Activated naive CD4-positive, alpha-beta T cell treated with anti-CD3 and anti-CD28 coated beads, Interleukin-2, amount 50 U/mL, for 72 hours (primary cell): ENCODE data around the gene NKPD1. TPM values are rescaled to one million over a fixed set of nuclear protein-coding genes. Genes with fewer than 3 reads are reported as not detected.
A peak's percentile ranks its signal among the peaks of the same experiment; 100 is the strongest.

Experiments
- ATAC-seq, 2 donors: fragments of 150-1000 bp; cut with Tn5 transposase; 2 replicates each; pipeline ENCODE4 v1.10.0; 2021; ENCODE audit warnings: mild to moderate bottlenecking in 2 of 2, moderate library complexity in 2 of 2
- DNase-seq, 2 donors: peaks; one replicate each; pipeline ENCODE4 v3.0.0; 2021 to 2022; ENCODE audit warnings: low spot score in 2 of 2
- H3K27ac Mint-ChIP-seq, 2 donors: one replicate each; pipeline ENCODE4 v1.8.0; 2022; ENCODE audit warnings: mild to moderate bottlenecking in 2 of 2, mixed read lengths in 2 of 2
- H3K36me3 Mint-ChIP-seq, 2 donors: one replicate each; pipeline ENCODE4 v1.8.0; 2022; ENCODE audit warnings: mixed read lengths in 2 of 2
- H3K9me3 Mint-ChIP-seq, 2 donors: one replicate each; pipeline ENCODE4 v1.8.0; 2022; ENCODE audit warnings: mixed read lengths in 2 of 2
- total RNA-seq, 2 donors: library from RNA; stranded (reverse); gene quantifications; one replicate each; pipeline ENCODE4 v1.2.3, GENCODE V29; 2022

The NKPD1 gene
- total RNA-seq, 2 donors from 2014 or later = 0.14 TPM; not detected in 1

DNA sequence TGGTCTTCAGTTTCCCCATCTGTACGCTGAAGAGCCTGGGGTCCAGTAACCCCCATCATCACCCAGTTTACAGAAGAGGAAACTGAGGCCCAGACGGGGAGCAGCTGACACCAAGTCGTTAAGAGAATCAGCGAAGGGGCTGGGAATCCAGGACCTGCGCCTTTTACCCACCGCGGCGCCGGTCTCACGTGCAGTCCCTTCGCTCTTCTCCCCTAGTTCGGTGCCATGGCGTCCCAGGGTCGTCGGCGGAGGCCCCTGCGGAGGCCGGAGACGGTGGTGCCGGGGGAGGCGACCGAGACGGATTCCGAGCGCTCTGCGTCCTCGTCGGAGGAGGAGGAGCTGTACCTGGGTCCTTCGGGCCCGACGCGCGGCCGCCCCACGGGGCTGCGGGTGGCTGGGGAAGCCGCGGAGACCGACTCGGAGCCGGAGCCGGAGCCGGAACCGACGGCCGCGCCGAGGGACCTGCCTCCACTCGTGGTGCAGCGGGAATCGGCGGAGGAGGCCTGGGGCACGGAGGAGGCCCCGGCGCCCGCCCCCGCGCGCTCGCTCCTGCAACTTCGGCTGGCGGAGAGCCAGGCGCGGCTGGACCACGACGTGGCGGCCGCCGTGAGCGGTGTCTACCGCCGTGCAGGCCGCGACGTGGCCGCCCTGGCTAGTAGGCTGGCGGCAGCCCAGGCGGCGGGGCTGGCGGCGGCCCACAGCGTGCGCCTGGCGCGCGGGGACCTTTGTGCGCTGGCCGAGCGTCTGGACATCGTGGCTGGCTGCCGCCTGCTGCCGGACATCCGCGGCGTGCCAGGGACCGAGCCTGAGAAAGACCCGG is 18.5 kb upstream of the NKPD1 start:
- ATAC-seq (no peak), DNase-seq (peak; percentile 52 to 68)
- Mint-ChIP-seq H3K36me3 (peaks cover 0 to 5% of the 10 kb centered on the region in 2 donors), H3K27ac (peak overlapping the region; percentile 89 to 96), H3K9me3 (no peaks in the 10 kb centered on the region)

DNA sequence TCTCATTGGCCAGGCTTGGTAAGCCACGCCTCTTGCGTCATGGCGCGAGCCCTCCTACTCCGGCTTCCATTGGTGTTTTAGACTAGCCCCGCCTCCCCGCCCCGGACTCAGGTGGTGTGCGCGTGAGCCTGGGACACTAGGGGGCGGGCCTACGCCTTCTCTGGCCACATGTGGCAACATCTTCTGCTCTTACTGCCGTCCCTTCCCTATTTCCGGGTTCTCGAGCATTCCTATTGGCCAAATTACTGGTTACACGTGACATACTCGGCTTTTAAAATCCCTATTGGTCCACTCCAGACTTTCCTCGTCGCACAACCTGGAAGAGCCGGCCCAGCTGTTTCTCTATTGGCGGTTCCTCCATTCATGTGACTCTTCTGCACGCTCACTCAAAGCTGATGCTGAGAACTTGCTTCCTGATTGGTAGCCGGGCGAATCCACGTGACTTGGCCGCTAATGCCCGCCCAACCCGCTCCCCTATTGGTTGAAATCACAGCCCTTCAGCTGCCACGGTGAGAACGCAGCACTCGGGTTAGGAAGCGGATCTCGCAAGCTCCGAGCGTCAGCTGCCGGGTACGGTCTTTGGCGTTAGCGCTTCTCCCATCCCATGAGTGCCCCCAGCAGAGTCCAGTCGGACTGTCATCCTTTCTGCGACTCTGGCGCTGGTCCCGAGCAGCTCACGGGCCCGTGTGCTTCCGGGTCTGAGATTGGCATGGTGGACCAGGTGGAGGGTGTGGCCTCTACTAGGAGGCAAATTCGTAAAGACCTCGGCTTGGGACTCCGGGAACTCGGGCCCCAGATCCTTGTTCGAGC is 17.7 kb upstream of the NKPD1 start, which contains the start of gene BLOC1S3:
Gene BLOC1S3, plus strand, starts transcription at position 523 of the 810 bp plus-strand sequence. CDS start 513 bp downstream, outside the sequence.
- ATAC-seq (peak; percentile 87 to 90), DNase-seq (peak; percentile 99 to 100)
- no peaks in the 10 kb centered on the region for H3K9me3 Mint-ChIP-seq
- H3K27ac Mint-ChIP-seq = peak within 1 kb of the TSS; percentile 89 to 96
- peaks cover 0 to 5% of the 10 kb centered on the region in 2 donors for H3K36me3 Mint-ChIP-seq

DNA sequence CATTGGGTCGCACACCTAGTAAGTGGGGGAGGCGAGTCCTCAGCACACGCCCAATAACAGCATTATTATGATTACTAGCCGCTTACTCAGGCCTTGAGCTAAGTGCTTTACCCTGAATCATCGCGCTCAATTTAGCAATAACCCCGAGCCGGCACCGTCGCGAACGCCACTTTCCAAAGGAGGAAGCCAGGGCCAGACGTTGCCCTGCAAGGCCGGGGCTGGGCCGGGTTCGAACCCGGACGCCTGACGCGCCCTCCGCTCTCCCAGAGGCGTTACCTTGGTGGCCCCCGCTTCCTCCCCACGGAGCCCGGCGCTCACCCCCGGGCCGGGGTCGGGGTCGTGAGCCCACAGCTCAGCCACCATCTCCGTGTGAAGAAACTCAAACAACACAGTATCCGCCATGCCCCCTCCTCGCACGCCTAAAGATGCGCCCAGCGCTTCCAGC is 17.1 kb upstream of the NKPD1 start, which contains the start of gene TRAPPC6A:
Gene TRAPPC6A, minus strand, starts transcription at position 421 of the 445 bp plus-strand sequence. Its CDS starts 19 bp downstream, at position 402.
- Mint-ChIP-seq H3K9me3 (no peaks in the 10 kb centered on the region), H3K27ac (peak within 1 kb of the TSS; percentile 89 to 96), H3K36me3 (peaks cover 0 to 5% of the 10 kb centered on the region in 2 donors)
- DNase-seq (no peak), ATAC-seq (peak in 1 of 2 donors; percentile 0)

DNA sequence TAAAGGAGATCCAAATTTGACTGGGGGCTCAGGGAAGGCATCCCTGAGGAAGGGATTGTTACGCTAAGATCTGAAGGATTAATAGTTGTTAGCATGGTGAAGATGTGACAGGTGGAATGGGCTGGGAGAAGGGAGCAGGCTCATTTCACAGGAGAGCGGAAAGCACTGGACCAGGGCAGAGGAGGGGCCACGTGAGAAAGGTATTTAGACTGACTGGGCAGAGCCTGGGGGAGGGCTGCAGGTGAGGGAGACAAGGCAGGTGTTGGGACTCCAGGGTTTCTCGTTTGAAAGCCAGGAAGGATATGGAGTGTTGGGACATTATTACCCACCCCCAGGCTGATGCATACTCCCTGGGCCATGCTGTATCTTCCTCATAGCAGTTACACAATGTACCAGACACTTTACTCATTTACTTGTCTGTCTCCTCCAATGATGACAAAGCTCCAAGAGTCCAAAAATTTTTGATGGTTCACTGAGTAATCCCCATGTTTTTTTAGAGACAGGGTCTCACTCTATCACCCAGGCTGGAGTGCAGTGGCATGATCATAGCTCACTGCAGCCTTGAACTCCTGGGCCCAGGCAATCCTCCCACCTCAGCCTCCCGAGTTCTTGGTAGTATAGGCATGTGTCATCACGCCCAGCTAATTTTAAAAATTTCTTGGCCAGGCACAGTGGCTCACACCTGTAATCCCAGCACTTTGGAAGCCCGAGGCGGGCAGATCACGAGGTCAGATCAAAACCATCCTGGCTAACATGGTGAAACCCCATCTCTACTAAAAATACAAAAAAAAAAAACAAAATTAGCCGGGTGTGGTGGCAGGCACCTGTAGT is 14.9 kb upstream of the NKPD1 start:
- peak overlapping the region; percentile 6 to 19 for H3K27ac Mint-ChIP-seq
- no peak for ATAC-seq
- no peaks in the 10 kb centered on the region for H3K36me3 Mint-ChIP-seq
- DNase-seq = no peak
- no peaks in the 10 kb centered on the region for H3K9me3 Mint-ChIP-seq

DNA sequence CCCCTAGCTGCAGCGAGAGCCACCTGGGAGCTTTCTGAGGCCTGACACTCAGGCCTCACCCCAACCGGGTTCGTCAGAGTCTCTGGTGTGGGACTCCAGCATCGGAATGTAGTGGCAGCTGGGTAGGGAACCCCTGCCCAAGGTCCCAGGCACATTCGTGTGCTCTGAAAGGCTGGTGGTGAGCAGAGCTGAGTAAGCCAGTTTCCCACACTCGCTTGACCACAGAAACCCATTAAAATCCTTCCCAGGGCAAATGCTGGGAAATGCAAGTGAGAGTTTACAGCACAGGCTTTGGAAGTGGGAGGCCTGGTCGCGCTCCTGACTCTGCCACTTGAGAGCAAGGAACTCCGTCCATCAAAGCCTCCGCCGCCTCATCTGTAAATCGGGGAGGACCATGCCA is 13.0 kb upstream of the NKPD1 start:
- no peaks in the 10 kb centered on the region for H3K9me3 Mint-ChIP-seq
- H3K27ac Mint-ChIP-seq = peak overlapping the region; percentile 91 to 94
- no peaks in the 10 kb centered on the region for H3K36me3 Mint-ChIP-seq
- ATAC-seq = no peak
- DNase-seq = no peak

DNA sequence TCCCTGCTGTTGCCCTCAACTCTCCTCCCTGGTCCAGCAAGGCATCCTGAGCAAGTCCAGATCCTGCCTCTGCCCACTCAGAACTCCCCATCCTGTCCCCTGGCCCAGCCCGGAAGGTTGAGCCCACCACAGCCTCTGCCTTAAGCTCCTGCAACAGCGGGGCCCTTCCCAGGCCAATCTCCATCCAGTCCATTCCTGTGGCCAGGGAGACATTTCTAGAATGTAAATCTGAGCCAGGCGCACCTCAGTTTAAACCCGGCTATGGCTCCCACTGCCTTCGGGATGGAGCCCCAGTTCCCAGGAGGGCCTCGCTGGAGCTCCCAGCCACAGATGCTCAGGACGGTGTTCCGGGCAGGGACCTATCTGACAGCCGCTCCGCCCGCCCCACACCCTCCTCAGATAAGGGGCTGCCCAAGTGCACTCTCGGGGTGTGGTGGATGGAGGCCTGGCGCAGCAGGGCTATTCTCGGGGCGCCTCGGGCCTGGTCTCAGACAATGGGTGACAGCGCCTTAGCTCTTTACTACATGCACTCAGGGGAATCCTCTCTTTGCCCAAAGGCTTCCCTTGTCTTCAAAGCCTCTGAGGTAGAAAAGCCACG is 11.9 kb upstream of the NKPD1 start:
- Mint-ChIP-seq H3K27ac (peak overlapping the region; percentile 86 to 91), H3K36me3 (no peaks in the 10 kb centered on the region), H3K9me3 (no peaks in the 10 kb centered on the region)
- no peak for DNase-seq
- no peak for ATAC-seq

DNA sequence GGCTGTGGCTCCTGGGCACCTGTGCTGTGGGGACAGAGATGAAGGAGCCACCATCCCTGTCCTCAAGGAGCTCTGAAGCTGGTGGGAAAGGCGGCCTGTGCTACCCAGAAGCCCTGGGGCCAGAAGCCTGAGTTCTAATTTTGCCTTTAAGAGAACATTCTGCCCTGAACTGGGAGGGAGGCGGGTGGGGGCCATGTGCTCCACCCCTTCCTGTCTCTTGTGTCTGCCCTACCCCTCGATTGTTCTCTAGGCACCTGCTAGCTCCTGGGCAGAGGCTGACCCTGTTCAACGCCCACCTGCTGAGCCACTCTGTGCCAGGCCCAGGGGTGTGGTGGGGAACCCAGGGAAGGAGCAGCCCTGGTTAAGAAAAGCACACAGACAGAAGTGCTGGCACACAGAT is 11.4 kb upstream of the NKPD1 start:
- peak overlapping the region; percentile 55 to 91 for H3K27ac Mint-ChIP-seq
- no peaks in the 10 kb centered on the region for H3K36me3 Mint-ChIP-seq
- DNase-seq (no peak), ATAC-seq (peak; percentile 29 to 36)
- no peaks in the 10 kb centered on the region for H3K9me3 Mint-ChIP-seq

DNA sequence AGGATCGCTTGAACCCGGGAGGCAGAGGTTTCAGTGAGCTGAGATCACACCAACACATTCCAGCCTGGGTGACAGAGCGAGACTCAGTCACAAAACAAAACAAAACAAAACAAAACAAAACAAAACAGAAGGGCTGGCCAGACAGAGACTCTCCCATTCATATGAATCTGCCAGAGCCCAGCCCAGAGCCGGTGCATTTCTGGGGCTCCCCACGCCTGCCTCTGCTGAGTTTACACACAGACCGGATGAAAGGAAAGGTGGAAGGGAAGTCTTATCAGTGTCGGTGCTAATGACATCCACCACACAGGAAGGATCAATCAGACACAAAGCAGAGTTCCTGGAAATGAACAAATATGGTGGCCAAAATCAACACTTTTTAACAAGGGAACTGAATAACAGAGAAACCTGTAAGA is 10.4 kb upstream of the NKPD1 start:
- Mint-ChIP-seq H3K36me3 (no peaks in the 10 kb centered on the region), H3K9me3 (no peaks in the 10 kb centered on the region), H3K27ac (peak overlapping the region; percentile 91 to 98)
- ATAC-seq (peak; percentile 72 to 88), DNase-seq (no peak)

DNA sequence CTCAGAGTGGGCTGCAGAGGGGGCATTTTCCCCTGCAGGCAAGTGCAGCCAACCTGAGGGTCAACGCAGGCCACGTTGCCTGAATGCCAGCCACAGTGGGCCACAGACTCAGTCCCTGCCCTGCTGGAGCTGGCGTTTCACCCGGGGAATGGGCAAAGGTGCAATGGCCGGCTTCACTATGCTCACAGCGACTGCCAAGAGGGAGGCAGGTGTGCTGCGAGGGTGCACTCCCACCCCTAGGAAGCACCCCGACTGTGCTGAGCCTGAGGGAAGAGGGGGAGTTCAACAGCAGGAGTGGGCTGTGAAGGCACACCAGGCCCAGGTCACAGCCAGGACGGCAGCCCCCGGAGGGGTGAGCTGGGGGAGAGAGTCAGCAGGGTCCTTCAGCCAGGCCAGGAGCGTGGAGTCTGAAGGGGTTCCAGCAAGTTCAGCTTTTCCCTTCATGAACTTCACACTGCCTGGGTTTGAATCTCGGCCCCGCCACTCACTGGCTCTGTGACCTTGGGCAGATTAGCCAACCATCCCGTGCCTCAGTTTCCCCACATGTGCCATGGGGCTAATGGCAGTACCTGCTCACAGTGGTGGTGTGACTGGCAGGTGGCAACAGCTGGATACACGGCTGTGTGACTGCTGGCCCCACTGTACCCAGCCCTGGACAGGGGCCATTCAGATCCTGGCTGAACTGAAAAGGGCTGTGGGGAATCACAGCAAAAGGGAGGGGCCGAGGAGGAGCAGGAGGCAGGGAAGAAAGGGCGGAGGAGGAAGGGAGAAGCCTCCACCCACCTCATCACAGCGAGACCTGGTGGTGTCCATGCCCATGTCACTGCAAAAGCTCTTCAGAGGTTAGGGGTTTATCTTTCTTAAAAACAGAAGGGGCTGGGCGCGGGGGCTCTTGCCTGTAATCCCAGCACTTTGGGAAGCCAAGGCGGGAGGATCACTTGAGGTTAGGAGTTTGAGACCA is 9.6 kb upstream of the NKPD1 start:
- Mint-ChIP-seq H3K27ac (peak overlapping the region; percentile 91 to 98), H3K36me3 (no peaks in the 10 kb centered on the region), H3K9me3 (no peaks in the 10 kb centered on the region)
- DNase-seq (no peak), ATAC-seq (no peak)

DNA sequence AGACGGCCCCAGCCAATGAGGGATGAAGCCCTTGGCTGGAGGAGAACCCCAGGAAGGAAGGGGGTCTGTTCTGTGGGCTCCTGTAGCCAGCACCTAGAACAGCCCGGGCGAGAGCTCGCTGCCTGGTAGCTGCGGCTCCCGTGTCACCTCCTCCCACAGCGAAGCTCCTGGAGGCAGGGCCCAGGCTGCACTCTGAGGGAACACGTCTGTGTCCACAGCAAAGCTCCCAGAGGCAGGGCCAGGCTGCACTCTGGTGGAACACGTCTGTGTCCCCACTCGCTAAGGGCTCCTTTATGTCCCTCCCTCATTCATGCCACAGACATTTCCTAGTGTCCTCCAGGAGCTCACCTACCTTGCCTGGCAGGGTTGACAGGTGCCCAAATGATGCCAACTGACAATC is 8.8 kb upstream of the NKPD1 start:
- Mint-ChIP-seq H3K9me3 (no peaks in the 10 kb centered on the region), H3K36me3 (no peaks in the 10 kb centered on the region), H3K27ac (no peak overlapping the region)
- ATAC-seq = no peak
- no peak for DNase-seq

DNA sequence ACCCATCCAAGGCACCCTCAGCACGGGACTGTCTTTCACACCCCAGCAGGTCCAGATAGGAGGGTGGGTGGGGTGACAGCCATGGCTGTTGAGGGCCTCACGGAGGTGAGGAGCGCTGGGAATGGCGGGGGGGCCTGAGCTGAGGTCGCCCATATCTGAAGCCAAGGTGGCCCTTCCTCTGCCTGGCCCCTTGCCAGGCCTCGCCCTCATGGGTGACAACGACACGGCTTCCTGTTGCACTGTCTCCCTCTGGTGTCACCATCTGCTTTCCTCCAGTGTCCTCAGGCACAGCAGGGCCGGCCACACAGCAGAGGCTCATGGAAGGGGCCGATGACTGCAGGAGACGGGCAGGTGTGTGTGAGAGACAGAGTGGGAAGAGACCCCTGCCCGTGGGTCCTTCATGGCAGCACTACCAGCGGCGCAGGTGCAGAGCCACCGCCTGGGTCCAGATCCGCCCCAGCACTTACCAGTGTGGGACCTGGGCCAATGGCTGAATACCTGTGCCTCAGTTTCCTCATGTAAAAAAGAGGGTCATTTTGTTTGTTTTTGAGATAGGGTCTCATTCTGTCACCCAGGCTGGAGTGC is 8.1 kb upstream of the NKPD1 start:
- no peaks in the 10 kb centered on the region for H3K36me3 Mint-ChIP-seq
- no peak overlapping the region for H3K27ac Mint-ChIP-seq
- ATAC-seq (no peak), DNase-seq (no peak)
- H3K9me3 Mint-ChIP-seq = no peaks in the 10 kb centered on the region

DNA sequence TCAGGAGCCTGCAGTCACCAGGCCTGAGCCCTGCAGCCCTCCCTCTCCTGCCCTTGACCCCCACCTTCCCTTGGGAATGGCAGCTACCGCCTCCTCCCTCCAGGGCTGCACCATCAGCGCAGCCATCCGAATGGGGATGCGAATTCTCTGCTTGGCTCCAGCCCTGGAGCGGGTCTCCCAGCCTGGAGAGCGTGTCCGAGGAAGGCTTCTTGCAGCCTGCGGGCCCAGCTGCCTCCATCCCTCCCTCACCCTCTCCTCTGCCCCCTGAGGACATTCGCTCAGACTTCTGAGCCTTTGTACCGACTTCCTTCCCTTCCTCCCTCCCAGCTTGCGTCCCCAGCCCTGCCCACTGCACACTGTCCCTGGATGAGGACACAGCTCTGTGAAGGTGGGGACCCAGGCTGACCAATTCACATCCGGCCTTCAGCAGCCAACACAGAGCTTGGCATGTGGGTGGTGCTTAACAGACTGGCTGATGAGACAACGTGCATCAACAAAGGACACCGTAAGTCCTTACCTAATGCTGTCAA is 6.0 kb upstream of the NKPD1 start:
- no peak overlapping the region for H3K27ac Mint-ChIP-seq
- DNase-seq (no peak), ATAC-seq (no peak)
- no peaks in the 10 kb centered on the region for H3K9me3 Mint-ChIP-seq
- no peaks in the 10 kb centered on the region for H3K36me3 Mint-ChIP-seq

DNA sequence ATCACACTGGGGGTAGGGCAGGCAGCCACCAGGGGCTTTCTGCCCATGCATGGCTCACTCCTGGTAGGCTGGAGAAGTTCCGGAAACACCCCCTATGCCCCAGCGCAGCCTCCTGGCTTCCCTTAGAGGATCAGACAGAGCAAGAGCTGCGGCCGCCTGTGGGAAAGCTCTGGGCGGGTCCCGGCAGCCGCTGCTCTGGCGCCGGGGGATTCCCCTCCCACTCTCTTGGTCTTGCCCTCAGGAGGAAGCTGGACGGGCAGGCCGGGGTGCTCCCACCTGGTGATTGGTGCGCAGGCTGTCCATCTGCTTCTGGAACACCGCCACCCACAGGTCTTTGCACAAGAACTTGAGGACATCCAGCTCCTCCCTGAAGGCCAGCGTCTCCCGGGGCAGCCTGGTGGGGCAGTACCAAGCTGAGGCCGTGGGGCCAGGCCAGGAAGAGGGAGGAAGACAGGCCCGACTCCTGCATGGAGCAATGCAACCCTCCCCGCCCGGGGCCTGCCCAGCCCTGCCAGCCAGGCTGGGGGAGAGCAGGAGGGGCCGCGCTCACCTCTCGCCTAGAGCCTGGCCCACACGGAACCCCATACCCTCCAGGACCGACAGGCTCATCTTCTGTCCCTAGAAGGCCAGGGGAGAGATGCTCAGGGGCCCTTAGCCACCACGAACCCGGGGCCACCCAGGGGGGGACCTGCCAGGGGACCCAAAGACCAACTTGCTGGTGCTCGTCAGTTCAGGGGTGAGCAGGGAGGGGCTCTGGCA is 4.0 kb upstream of the NKPD1 start:
- no peaks in the 10 kb centered on the region for H3K9me3 Mint-ChIP-seq
- peak overlapping the region in 1 of 2 donors; percentile 69 for H3K27ac Mint-ChIP-seq
- DNase-seq = peak; percentile 37 to 87
- ATAC-seq = peak; percentile 71 to 91
- H3K36me3 Mint-ChIP-seq = no peaks in the 10 kb centered on the region
